RWPE2 (cell line): ENCODE data around the gene TMEM203.

Experiments used
- ATAC-seq: fragments of 200-7000 bp; cut with Tn5 transposase; 3 replicates; pipeline ENCODE4 v1.9.1; 2021; ENCODE audit warnings: low read depth
- DNase-seq: peaks from one replicate; pipeline ENCODE4 v3.0.0-alpha.2; 2020; ENCODE audit warnings: low spot score
- H3K27ac ChIP-seq: fragments of 450-650 bp; 2 replicates; pipeline ENCODE4 v1.5.1; 2017; ENCODE audit warnings: mild to moderate bottlenecking; ENCODE audit not compliant: poor library complexity, severe bottlenecking
- H3K27me3 ChIP-seq: fragments of 250-450 bp; sonication (Bioruptor Pico); 2 replicates; pipeline ENCODE4 v1.5.1; 2021; ENCODE audit warnings: mild to moderate bottlenecking, moderate library complexity; ENCODE audit not compliant: insufficient read depth, poor library complexity, severe bottlenecking
- H3K36me3 ChIP-seq: fragments of 250-450 bp; sonication (Bioruptor Pico); 2 replicates; pipeline ENCODE4 v1.5.1; 2020; ENCODE audit warnings: low read depth, mild to moderate bottlenecking, moderate library complexity
- H3K4me1 ChIP-seq: fragments of 250-450 bp; sonication (Bioruptor Pico); 2 replicates; pipeline ENCODE4 v1.5.1; 2021; ENCODE audit warnings: mild to moderate bottlenecking, moderate library complexity; ENCODE audit not compliant: insufficient read depth, poor library complexity, severe bottlenecking
- H3K4me3 ChIP-seq: fragments of 250-450 bp; sonication (Bioruptor Pico); 2 replicates; pipeline ENCODE4 v1.5.1; 2021; ENCODE audit warnings: mild to moderate bottlenecking, moderate library complexity; ENCODE audit not compliant: severe bottlenecking
- H3K9me3 ChIP-seq: fragments of 250-450 bp; sonication (Bioruptor Pico); 2 replicates; pipeline ENCODE4 v1.5.1; 2021; ENCODE audit warnings: mild to moderate bottlenecking, moderate library complexity; ENCODE audit not compliant: severe bottlenecking
- TF ChIP-seq, protein P1 (sequence below): fragments of 450-650 bp; IDR thresholded peaks from one replicate; pipeline ENCODE4 v1.5.1; 2017; ENCODE audit warnings: mild to moderate bottlenecking, moderate library complexity; ENCODE audit not compliant: poor library complexity, severe bottlenecking

Gene TMEM203

DNA sequence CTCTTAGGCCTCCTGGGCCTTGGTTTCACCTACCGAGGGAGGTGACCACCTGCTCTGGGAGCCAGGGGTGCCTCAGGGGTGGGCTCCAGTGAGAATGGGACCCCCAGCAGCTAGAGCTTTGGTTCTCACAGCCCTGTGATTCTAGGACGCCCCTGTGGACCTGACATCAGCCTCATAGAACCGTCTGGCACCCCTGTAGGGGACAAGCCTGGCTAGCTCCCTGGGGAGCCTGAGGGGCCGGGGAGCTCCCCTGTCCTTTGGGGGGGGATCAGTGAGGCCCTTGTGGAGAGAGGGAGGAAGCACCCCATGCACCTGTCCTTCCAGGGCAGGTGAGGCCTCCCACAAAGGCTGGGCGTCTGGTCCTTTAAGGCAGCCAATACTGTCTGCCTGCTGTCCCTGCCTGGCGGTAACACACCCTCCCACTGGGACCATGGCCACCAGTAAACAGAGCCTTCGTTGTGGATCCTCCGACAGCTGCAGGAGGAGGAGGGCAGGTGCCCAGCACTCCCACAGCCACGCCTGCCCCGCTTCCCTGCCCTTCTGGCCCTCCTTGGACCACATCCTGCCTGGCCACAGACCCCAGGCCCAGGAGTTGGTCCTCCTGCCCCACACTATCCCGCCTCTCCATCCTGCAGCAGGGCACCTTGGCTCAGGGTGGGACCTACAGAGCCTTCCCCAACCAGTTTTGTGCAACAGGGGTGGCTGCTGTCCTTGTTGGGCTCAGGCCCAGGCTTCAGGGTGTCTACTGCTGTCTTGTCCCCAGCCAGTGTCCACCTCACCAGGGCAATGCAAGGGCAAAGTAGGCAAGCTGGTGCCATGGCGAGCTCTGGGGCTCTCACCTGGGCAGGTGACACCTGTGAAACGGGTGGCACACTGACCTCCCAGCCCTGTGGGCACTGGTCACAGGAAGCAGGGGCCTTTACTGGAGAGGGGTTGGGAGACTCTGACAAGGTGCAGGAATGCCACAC lies 32.6 kb upstream of the TMEM203 start:
- DNase-seq (no peak), ATAC-seq (no peak)
- peaks cover 4% of the 10 kb centered on the region for H3K4me1 ChIP-seq
- peaks cover 15% of the 10 kb centered on the region for H3K36me3 ChIP-seq
- H3K4me3 ChIP-seq = no peak overlapping the region
- no peak overlapping the region for H3K27ac ChIP-seq
- H3K27me3 ChIP-seq = peaks cover 4% of the 10 kb centered on the region
- no peaks in the 10 kb centered on the region for H3K9me3 ChIP-seq
- TF ChIP-seq, protein P1, sequence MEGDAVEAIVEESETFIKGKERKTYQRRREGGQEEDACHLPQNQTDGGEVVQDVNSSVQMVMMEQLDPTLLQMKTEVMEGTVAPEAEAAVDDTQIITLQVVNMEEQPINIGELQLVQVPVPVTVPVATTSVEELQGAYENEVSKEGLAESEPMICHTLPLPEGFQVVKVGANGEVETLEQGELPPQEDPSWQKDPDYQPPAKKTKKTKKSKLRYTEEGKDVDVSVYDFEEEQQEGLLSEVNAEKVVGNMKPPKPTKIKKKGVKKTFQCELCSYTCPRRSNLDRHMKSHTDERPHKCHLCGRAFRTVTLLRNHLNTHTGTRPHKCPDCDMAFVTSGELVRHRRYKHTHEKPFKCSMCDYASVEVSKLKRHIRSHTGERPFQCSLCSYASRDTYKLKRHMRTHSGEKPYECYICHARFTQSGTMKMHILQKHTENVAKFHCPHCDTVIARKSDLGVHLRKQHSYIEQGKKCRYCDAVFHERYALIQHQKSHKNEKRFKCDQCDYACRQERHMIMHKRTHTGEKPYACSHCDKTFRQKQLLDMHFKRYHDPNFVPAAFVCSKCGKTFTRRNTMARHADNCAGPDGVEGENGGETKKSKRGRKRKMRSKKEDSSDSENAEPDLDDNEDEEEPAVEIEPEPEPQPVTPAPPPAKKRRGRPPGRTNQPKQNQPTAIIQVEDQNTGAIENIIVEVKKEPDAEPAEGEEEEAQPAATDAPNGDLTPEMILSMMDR = no peak

DNA sequence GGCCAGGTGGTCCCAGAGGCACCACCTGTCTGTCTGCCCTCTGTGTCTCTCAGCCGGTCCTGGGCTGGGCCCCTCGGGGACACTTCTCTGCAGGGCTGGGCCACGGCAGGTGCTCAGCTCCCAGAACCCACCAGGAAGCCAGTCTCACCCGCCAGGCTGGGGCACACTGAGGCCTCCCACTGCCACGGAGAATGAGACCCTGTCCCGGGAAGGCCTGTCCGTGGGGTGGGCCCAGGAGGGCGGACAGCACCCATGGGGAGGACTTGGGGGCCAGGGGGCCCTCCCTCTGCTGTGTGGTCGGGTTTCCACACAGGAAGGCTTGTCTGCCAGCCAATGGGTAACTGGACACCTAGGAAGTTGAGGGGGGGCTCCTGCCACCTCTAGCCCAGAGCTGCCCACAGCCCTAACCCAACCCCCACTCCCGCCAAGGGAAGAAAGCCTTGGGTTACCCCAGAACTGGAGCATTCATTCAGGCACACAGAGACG lies 31.5 kb upstream of the TMEM203 start:
- ATAC-seq (no peak), DNase-seq (no peak)
- Histone ChIP-seq H3K9me3 (no peaks in the 10 kb centered on the region), H3K27me3 (peaks cover 4% of the 10 kb centered on the region), H3K4me1 (no peaks in the 10 kb centered on the region), H3K36me3 (peaks cover 5% of the 10 kb centered on the region), H3K4me3 (no peak overlapping the region), H3K27ac (no peak overlapping the region)
- TF ChIP-seq, protein P1 = no peak

DNA sequence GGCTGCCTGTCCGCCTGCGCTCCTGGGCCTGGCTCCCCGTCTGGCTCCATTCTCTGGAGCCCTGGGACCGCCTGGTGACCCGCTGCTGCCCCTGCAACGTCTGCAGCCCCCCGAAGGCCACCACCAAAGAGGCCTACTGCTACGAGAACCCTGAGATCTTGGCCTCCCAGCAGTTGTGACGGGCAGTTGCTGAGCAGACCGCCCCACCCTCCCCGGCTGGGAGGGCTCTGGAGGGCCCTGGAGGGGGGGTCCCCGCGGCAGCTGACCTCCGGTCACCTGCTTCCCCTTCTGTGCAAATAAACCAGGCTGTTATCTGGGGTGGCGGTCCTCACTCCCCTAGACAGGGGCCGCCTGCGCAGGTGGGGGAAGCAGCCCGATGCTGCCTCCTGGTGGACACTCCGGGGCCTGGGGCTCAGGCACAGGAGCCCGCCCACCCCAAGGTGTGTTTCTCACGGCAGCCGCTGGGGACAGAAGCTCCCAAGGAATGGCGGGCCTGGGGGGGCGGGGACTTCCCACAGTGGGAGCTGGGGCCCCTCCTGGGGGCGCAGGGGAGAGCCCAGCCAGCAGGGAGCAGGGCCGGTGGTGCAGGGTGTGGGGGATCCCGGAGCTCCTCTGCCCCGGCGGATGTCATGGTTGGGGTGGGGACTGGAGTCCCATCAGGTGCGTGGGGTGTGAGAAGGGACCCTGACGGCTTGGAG lies 30.9 kb upstream of the TMEM203 start:
- H3K27me3 ChIP-seq = peaks cover 4% of the 10 kb centered on the region
- DNase-seq = no peak
- no peaks in the 10 kb centered on the region for H3K36me3 ChIP-seq
- no peaks in the 10 kb centered on the region for H3K4me1 ChIP-seq
- H3K4me3 ChIP-seq = no peak overlapping the region
- peak; percentile 37 for ATAC-seq
- TF ChIP-seq, protein P1 = peak; percentile 97
- no peak overlapping the region for H3K27ac ChIP-seq
- no peaks in the 10 kb centered on the region for H3K9me3 ChIP-seq

DNA sequence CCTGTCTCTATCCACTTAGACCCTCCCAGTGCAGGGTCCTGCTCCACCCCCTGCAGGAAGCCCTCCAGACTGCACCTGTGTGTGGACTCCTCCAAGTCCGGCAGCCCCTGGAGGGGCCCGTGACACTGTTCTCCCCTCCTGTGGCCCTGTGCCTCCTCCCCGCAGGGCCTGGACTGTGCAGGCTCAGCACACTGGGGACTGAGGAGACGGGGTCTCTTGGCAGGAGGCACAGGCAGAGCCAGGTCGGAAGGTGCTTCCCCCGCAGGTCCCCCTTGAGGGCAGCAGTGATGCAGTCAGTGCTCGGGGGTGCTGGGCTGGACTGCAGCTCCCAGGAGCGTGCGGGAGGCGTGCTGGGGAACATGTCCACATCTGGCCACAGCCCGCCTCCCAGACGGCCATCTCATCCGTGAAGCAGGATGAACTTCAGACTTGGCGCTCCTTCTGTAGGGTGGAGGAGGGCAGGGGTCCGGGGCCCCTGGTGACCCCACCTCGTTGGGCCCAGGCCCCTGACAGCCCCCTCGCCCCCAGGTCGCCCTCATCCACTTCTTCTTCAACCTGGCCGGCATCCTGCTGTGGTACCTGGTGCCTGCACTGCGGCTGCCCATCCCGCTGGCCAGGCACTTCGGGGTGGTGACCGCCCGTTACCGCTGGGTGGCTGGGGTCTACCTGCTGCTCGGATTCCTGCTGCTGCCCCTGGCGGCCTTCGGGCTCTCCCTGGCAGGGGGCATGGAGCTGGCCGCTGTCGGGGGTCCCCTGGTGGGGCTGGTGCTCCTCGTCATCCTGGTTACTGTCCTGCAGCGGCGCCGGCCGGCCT lies 30.2 kb upstream of the TMEM203 start:
- Histone ChIP-seq H3K27ac (no peak overlapping the region), H3K4me3 (no peak overlapping the region), H3K4me1 (no peaks in the 10 kb centered on the region), H3K36me3 (no peaks in the 10 kb centered on the region), H3K27me3 (peaks cover 4% of the 10 kb centered on the region), H3K9me3 (no peaks in the 10 kb centered on the region)
- ATAC-seq (no peak), DNase-seq (no peak)
- TF ChIP-seq, protein P1 = no peak
